ENCODE results near the gene LEO1. TPM values are rescaled to one million over a fixed set of nuclear protein-coding genes. Genes with fewer than 3 reads are reported as not detected.
A peak's percentile ranks its signal among the peaks of the same experiment; 100 is the strongest.

LEO1 gene
- total RNA-seq, 4 donors from 2014 or later = 10.6 to 19.7 (median 14.4) TPM

GRCh38 chr15:51973775-51974174 is 2.2 kb upstream of the LEO1 start:
- TF ChIP-seq EP300 (IDR thresholded peaks at IDR 0.05) (no peak), POLR2A (IDR thresholded peaks at IDR 0.05) (no peak), CTCF (IDR thresholded peaks at IDR 0.05) (no peak)
- Histone ChIP-seq H3K27ac (no peak overlapping the region), H3K4me3 (no peak overlapping the region), H3K27me3 (no peaks in the 10 kb centered on the region), H3K9me3 (no peaks in the 10 kb centered on the region), H3K4me1 (peaks cover 0 to 18% (median 8%) of the 10 kb centered on the region in 4 donors), H3K36me3 (peaks cover 0 to 5% (median 0%) of the 10 kb centered on the region in 3 donors)
- no peak for DNase-seq (ENCODE audit: low spot score in 2 of 2)
- 91 to 99% methylated on average over 4 of the region's 4 CpGs for WGBS, 2 donors

- Histone ChIP-seq H3K27ac (no peak overlapping the region), H3K9me3 (peaks cover 0 to 4% (median 0%) of the 10 kb centered on the region in 4 donors), H3K4me1 (peaks cover 0 to 18% (median 8%) of the 10 kb centered on the region in 4 donors), H3K4me3 (no peak overlapping the region), H3K27me3 (no peaks in the 10 kb centered on the region), H3K36me3 (peaks cover 0 to 8% (median 0%) of the 10 kb centered on the region in 3 donors)
- DNase-seq (ENCODE audit: low spot score in 2 of 2) = no peak
- WGBS, 2 donors = 82 to 89% methylated on average over 5 of the region's 5 CpGs
- TF ChIP-seq CTCF (IDR thresholded peaks at IDR 0.05) = no peak
Measured at GRCh38 chr15:51973220-51973619, 1.6 kb upstream of the LEO1 start.

- Histone ChIP-seq H3K4me3 (peak overlapping the region; percentile 59 to 85 (median 76)), H3K36me3 (peaks cover 0 to 30% (median 0%) of the 10 kb centered on the region in 3 donors), H3K27me3 (no peaks in the 10 kb centered on the region), H3K27ac (peak overlapping the region; percentile 80 to 95 (median 82)), H3K4me1 (peaks cover 0 to 18% (median 8%) of the 10 kb centered on the region in 4 donors), H3K9me3 (peaks cover 0 to 19% (median 5%) of the 10 kb centered on the region in 4 donors)
- DNase-seq (ENCODE audit: low spot score in 2 of 2) = no peak
- TF ChIP-seq CTCF (IDR thresholded peaks at IDR 0.05) (no peak), POLR2A (IDR thresholded peaks at IDR 0.05) (no peak), EP300 (IDR thresholded peaks at IDR 0.05) (no peak)
- 0 to 1% methylated on average over 7 of the region's 7 CpGs for WGBS, 2 donors
Measured at GRCh38 chr15:51971032-51971374, 575 bp downstream of the LEO1 start.

GRCh38 chr15:51970132-51970817 is 1.3 kb downstream of the LEO1 start:
- H3K27ac ChIP-seq = no peak overlapping the region
- H3K4me1 ChIP-seq = peaks cover 0 to 18% (median 8%) of the 10 kb centered on the region in 4 donors
- DNase-seq (ENCODE audit: low spot score in 2 of 2) = no peak
- peaks cover 0 to 19% (median 5%) of the 10 kb centered on the region in 4 donors for H3K9me3 ChIP-seq
- no peak overlapping the region for H3K4me3 ChIP-seq
- TF ChIP-seq CTCF (IDR thresholded peaks at IDR 0.05) = no peak
- 80 to 82% methylated on average over 4 of the region's 4 CpGs for WGBS, 2 donors
- H3K36me3 ChIP-seq = peaks cover 0 to 34% (median 0%) of the 10 kb centered on the region in 3 donors
- no peaks in the 10 kb centered on the region for H3K27me3 ChIP-seq

GRCh38 chr15:51969728-51970127 is 1.9 kb downstream of the LEO1 start:
- H3K27ac ChIP-seq = no peak overlapping the region
- H3K4me1 ChIP-seq = peaks cover 0 to 18% (median 8%) of the 10 kb centered on the region in 4 donors
- WGBS, 2 donors = 77 to 95% methylated on average over 4 of the region's 4 CpGs
- H3K9me3 ChIP-seq = peaks cover 0 to 19% (median 5%) of the 10 kb centered on the region in 4 donors
- H3K27me3 ChIP-seq = no peaks in the 10 kb centered on the region
- peaks cover 0 to 37% (median 0%) of the 10 kb centered on the region in 3 donors for H3K36me3 ChIP-seq
- DNase-seq (ENCODE audit: low spot score in 2 of 2) = no peak
- TF ChIP-seq POLR2A (IDR thresholded peaks at IDR 0.05) (no peak), EP300 (IDR thresholded peaks at IDR 0.05) (no peak), CTCF (IDR thresholded peaks at IDR 0.05) (no peak)
- no peak overlapping the region for H3K4me3 ChIP-seq

Measured in tibial nerve (tissue), 4 donors.